ENCODE measurements around the gene SPCS1. TPM values are rescaled to one million over a fixed set of nuclear protein-coding genes. Genes with fewer than 3 reads are reported as not detected.

SPCS1 gene
- total and polyA plus RNA-seq, 9 of the 15 experiments (the other 6 are each of a cell fraction or from before 2014, with no cell fraction given): 73.9 to 567 (median 127) TPM

GRCh38 chr3:52705688-52706686 lies at the start of gene SPCS1, which contains the start of gene GLT8D1 (continued):
- peak; percentile 36; the same call in 1 of the 2 replicates for TF ChIP-seq ATF6 (CRISPR knock-in tag; IDR thresholded peaks at IDR 0.05)
- TF ChIP-seq SMAD1 (IDR thresholded peaks at IDR 0.05; ENCODE audit: low read depth, low read length, partially characterized antibody): no peak
- TF ChIP-seq TFAM (CRISPR knock-in tag; conservative IDR thresholded peaks at IDR 0.05): no peak
- no peak for TF ChIP-seq MAFG (tag; conservative IDR thresholded peaks at IDR 0.05)
- TF ChIP-seq MEIS2 (IDR thresholded peaks at IDR 0.05; ENCODE audit: partially characterized antibody): no peak
- TF ChIP-seq, protein P1, sequence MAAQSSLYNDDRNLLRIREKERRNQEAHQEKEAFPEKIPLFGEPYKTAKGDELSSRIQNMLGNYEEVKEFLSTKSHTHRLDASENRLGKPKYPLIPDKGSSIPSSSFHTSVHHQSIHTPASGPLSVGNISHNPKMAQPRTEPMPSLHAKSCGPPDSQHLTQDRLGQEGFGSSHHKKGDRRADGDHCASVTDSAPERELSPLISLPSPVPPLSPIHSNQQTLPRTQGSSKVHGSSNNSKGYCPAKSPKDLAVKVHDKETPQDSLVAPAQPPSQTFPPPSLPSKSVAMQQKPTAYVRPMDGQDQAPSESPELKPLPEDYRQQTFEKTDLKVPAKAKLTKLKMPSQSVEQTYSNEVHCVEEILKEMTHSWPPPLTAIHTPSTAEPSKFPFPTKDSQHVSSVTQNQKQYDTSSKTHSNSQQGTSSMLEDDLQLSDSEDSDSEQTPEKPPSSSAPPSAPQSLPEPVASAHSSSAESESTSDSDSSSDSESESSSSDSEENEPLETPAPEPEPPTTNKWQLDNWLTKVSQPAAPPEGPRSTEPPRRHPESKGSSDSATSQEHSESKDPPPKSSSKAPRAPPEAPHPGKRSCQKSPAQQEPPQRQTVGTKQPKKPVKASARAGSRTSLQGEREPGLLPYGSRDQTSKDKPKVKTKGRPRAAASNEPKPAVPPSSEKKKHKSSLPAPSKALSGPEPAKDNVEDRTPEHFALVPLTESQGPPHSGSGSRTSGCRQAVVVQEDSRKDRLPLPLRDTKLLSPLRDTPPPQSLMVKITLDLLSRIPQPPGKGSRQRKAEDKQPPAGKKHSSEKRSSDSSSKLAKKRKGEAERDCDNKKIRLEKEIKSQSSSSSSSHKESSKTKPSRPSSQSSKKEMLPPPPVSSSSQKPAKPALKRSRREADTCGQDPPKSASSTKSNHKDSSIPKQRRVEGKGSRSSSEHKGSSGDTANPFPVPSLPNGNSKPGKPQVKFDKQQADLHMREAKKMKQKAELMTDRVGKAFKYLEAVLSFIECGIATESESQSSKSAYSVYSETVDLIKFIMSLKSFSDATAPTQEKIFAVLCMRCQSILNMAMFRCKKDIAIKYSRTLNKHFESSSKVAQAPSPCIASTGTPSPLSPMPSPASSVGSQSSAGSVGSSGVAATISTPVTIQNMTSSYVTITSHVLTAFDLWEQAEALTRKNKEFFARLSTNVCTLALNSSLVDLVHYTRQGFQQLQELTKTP (IDR thresholded peaks at IDR 0.05; ENCODE audit: low read depth in 1 of 2, partially characterized antibody in 2 of 2): no peak
- no peak for TF ChIP-seq GATA2 (CRISPR knock-in tag; IDR thresholded peaks at IDR 0.05)
- no peak for TF ChIP-seq SNAPC5 (CRISPR knock-in tag; IDR thresholded peaks at IDR 0.05)
- TF ChIP-seq, protein P2, sequence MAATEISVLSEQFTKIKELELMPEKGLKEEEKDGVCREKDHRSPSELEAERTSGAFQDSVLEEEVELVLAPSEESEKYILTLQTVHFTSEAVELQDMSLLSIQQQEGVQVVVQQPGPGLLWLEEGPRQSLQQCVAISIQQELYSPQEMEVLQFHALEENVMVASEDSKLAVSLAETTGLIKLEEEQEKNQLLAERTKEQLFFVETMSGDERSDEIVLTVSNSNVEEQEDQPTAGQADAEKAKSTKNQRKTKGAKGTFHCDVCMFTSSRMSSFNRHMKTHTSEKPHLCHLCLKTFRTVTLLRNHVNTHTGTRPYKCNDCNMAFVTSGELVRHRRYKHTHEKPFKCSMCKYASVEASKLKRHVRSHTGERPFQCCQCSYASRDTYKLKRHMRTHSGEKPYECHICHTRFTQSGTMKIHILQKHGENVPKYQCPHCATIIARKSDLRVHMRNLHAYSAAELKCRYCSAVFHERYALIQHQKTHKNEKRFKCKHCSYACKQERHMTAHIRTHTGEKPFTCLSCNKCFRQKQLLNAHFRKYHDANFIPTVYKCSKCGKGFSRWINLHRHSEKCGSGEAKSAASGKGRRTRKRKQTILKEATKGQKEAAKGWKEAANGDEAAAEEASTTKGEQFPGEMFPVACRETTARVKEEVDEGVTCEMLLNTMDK (IDR thresholded peaks at IDR 0.05; ENCODE audit: borderline replicate concordance, insufficient read depth, low read depth, low read length, poor library complexity, severe bottlenecking): peak; percentile 1

Measured in K562 (cell line).